HEK293T (cell line): ENCODE results near the gene VRK2.

Experiments used
- ELF4 ChIP-seq: fragments of 450-650 bp; IDR thresholded peaks from 2 replicates; pipeline ENCODE4 v1.6.1; 2017; ENCODE audit warnings: antibody characterized with exemption
- FOXK2 ChIP-seq: fragments of 450-650 bp; IDR thresholded peaks from 2 replicates; pipeline ENCODE4 v1.6.1; 2016; ENCODE audit warnings: mild to moderate bottlenecking
- FOXM1 ChIP-seq: fragments of 450-650 bp; IDR thresholded peaks from 2 replicates; pipeline ENCODE4 v1.6.1; 2017; ENCODE audit warnings: mild to moderate bottlenecking, borderline replicate concordance
- HDGF ChIP-seq: fragments of 450-650 bp; IDR thresholded peaks from 2 replicates; pipeline ENCODE4 v1.6.1; 2017; ENCODE audit warnings: antibody characterized with exemption, borderline replicate concordance
- LEF1 ChIP-seq: fragments of 450-650 bp; IDR thresholded peaks from 2 replicates; pipeline ENCODE4 v1.6.1; 2017; ENCODE audit warnings: mild to moderate bottlenecking, borderline replicate concordance
- SP1 ChIP-seq: fragments of 450-650 bp; IDR thresholded peaks from 2 replicates; pipeline ENCODE4 v1.6.1; 2017
- SUZ12 ChIP-seq: fragments of 450-650 bp; IDR thresholded peaks from 2 replicates; pipeline ENCODE4 v1.6.1; 2016; ENCODE audit warnings: mild to moderate bottlenecking
- TARDBP ChIP-seq: fragments of 450-650 bp; IDR thresholded peaks from 2 replicates; pipeline ENCODE4 v1.6.1; 2016
- ZNF384 ChIP-seq: fragments of 450-650 bp; IDR thresholded peaks from 2 replicates; pipeline ENCODE4 v1.6.1; 2016

DNA sequence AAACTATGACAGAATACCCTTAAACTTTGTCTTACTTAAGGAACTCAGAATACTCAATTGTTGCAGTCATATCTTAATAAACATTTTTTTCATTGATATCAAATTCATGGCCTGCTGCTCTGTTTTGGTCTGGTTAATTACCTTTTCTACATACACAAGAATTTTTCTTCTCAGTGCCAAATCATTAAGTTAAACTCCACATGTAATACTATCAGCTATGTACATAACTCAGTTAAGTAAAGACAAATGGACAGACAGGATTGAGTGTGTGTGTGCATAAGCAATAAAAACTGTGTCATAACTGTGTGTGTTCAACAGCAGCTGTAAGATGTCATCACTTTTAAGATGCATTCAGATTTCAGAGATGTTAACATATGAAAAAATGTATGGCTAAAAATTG, 34.4 kb downstream of the VRK2 start:
- TF ChIP-seq SP1 = no peak
- no peak for TF ChIP-seq FOXM1
- TF ChIP-seq ELF4 = no peak
- TF ChIP-seq ZNF384 = no peak
- TF ChIP-seq SUZ12 = no peak
- no peak for TF ChIP-seq HDGF
- TF ChIP-seq TARDBP = no peak
- no peak for TF ChIP-seq FOXK2
- no peak for TF ChIP-seq LEF1
